IMR-90 (cell line): Measurements from ENCODE around the gene ANKUB1.

ENCODE experiments used
- CHD1 ChIP-seq: IDR thresholded peaks from 2 replicates; pipeline ENCODE4 v1.6.1; 2012; ENCODE audit warnings: low read depth, low read length, improper control_type of control experiment
- MXI1 ChIP-seq: IDR thresholded peaks from 2 replicates; pipeline ENCODE4 v1.6.1; 2012; ENCODE audit warnings: low read depth, mild to moderate bottlenecking, low read length, moderate library complexity, borderline replicate concordance
- POLR2A ChIP-seq: IDR thresholded peaks from 2 replicates; pipeline ENCODE4 v1.6.1; 2012; ENCODE audit warnings: mild to moderate bottlenecking, low read depth, low read length
- RAD21 ChIP-seq: IDR thresholded peaks from 2 replicates; pipeline ENCODE4 v1.6.1; 2012; ENCODE audit warnings: low read length, improper control_type of control experiment
- RCOR1 ChIP-seq: IDR thresholded peaks from 2 replicates; pipeline ENCODE4 v1.6.1; 2012; ENCODE audit warnings: mild to moderate bottlenecking, low read length, improper control_type of control experiment; ENCODE audit not compliant: insufficient replicate concordance
- TF ChIP-seq, protein P1 (sequence below): conservative IDR thresholded peaks from 2 replicates; pipeline ENCODE4 v1.5.1; 2012; ENCODE audit warnings: mild to moderate bottlenecking, low read depth, low read length, improper control_type of control experiment
- TF ChIP-seq, protein P2 (sequence below): fragments of 150-350 bp; IDR thresholded peaks from 2 replicates; pipeline ENCODE4 v1.6.1; 2016; ENCODE audit warnings: low read depth, mild to moderate bottlenecking, low read length, moderate library complexity, borderline replicate concordance
- TF ChIP-seq, protein P3 (sequence below): fragments of 150-350 bp; IDR thresholded peaks from 2 replicates; pipeline ENCODE4 v1.6.1; 2017; ENCODE audit warnings: mild to moderate bottlenecking, antibody characterized with exemption, low read length, low read depth

DNA sequence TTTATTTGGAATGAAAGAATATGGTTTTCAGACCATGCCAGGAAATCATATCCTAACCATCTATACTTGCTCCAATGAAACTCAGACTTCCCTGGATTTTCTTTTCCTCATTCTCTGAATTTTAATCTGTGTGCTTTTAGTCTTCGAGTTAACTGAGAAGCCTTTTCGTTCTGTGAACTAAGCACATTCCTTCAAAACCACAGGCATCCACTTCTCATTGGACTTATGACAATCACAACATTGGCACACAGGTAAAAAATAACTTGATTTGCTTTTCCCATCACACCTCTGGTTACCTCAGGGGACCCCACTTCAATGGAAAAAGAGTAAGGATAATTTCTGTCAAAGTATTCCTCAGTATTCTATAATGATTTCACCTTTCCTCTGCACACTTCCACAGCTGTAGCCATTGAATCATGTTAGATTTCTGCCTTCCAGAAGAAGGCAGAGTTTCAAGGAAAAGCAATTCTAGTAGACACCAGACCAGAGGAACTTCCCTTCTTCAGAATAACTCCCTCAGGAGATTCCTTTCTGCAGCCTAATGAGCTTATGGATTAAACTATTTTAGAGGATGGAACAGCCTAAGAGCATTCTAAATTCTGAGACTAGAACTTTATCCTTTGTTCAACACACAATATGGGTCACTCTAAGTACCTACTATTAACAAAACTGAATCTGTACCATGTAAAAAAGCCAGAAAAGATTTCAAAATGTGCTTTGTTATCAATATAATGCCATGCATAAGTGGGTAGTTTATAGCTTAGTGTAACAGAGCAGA, 56.0 kb downstream of the ANKUB1 start:
- TF ChIP-seq RCOR1 (no peak), CHD1 (no peak), MXI1 (no peak), RAD21 (no peak), POLR2A (no peak)
- TF ChIP-seq, protein P1, sequence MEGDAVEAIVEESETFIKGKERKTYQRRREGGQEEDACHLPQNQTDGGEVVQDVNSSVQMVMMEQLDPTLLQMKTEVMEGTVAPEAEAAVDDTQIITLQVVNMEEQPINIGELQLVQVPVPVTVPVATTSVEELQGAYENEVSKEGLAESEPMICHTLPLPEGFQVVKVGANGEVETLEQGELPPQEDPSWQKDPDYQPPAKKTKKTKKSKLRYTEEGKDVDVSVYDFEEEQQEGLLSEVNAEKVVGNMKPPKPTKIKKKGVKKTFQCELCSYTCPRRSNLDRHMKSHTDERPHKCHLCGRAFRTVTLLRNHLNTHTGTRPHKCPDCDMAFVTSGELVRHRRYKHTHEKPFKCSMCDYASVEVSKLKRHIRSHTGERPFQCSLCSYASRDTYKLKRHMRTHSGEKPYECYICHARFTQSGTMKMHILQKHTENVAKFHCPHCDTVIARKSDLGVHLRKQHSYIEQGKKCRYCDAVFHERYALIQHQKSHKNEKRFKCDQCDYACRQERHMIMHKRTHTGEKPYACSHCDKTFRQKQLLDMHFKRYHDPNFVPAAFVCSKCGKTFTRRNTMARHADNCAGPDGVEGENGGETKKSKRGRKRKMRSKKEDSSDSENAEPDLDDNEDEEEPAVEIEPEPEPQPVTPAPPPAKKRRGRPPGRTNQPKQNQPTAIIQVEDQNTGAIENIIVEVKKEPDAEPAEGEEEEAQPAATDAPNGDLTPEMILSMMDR: no peak
- TF ChIP-seq, protein P2, sequence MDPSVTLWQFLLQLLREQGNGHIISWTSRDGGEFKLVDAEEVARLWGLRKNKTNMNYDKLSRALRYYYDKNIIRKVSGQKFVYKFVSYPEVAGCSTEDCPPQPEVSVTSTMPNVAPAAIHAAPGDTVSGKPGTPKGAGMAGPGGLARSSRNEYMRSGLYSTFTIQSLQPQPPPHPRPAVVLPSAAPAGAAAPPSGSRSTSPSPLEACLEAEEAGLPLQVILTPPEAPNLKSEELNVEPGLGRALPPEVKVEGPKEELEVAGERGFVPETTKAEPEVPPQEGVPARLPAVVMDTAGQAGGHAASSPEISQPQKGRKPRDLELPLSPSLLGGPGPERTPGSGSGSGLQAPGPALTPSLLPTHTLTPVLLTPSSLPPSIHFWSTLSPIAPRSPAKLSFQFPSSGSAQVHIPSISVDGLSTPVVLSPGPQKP: no peak
- TF ChIP-seq, protein P3, sequence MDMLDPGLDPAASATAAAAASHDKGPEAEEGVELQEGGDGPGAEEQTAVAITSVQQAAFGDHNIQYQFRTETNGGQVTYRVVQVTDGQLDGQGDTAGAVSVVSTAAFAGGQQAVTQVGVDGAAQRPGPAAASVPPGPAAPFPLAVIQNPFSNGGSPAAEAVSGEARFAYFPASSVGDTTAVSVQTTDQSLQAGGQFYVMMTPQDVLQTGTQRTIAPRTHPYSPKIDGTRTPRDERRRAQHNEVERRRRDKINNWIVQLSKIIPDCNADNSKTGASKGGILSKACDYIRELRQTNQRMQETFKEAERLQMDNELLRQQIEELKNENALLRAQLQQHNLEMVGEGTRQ: no peak
